Spinal cord (tissue), 10 donors: Measurements from ENCODE around the gene ZMYM2. TPM values are rescaled to one million over a fixed set of nuclear protein-coding genes. Genes with fewer than 3 reads are reported as not detected.
A peak's percentile ranks its signal among the peaks of the same experiment; 100 is the strongest.

Experiments
- DNase-seq, 6 donors: peaks; one replicate each; pipeline versions ENCODE4 v3.0.0 to v3.0.0-alpha.2; 2013 to 2015; ENCODE audit warnings: low spot score in 6 of 6, low read depth in 4 of 6
- H3K27ac ChIP-seq: one replicate; pipeline ENCODE4 v1.5.1; 2013; ENCODE audit warnings: low read depth, low read length, control low read depth
- H3K27me3 ChIP-seq: one replicate; pipeline ENCODE4 v1.6.1; 2013; ENCODE audit warnings: low read length; ENCODE audit not compliant: control insufficient read depth, insufficient read depth
- H3K36me3 ChIP-seq: one replicate; pipeline ENCODE4 v1.6.1; 2013; ENCODE audit warnings: low read length; ENCODE audit not compliant: control insufficient read depth, insufficient read depth
- H3K4me1 ChIP-seq: one replicate; pipeline ENCODE4 v1.6.1; 2013; ENCODE audit warnings: low read length; ENCODE audit not compliant: control insufficient read depth, insufficient read depth
- H3K4me3 ChIP-seq: one replicate; pipeline ENCODE4 v1.5.1; 2013; ENCODE audit warnings: low read depth, low read length, control low read depth
- H3K9me3 ChIP-seq: one replicate; pipeline ENCODE4 v1.6.1; 2013; ENCODE audit warnings: low read length; ENCODE audit not compliant: control insufficient read depth, insufficient read depth
- WGBS: methylation state at CpG from one replicate; pipeline ENCODE4 v1.1.5; 2013; ENCODE audit warnings: missing lambda C conversion rate; ENCODE audit not compliant: insufficient coverage; 5-methylcytosine and 5-hydroxymethylcytosine counted together
- polyA plus RNA-seq, 2 donors: library from polyadenylated mRNA; unstranded; fragments of 120-200 nt; gene quantifications; one replicate each; pipeline ENCODE4 v1.2.1, GENCODE V29; 2013; ENCODE audit not compliant: insufficient read length in 2 of 2
- total RNA-seq, 2 donors: library from RNA; depleted of rRNA in 1 of 2; stranded (reverse); fragments of 120-200 nt in 1 of 2; fragments of >200 nt in 1 of 2; gene quantifications; one replicate each; pipeline versions ENCODE4 v1.2.3 to v1.2.4, GENCODE V29; 2013 to 2014
- donor health status: healthy.

Gene ZMYM2
- total and polyA plus RNA-seq, 4 donors = 76.9 to 148 (median 111) TPM

GRCh38 chr13:20114066-20114610, 155.6 kb downstream of the ZMYM2 start:
- Histone ChIP-seq H3K36me3 (no peaks in the 10 kb centered on the region), H3K4me1 (peaks cover 12% of the 10 kb centered on the region), H3K27ac (no peak overlapping the region), H3K27me3 (no peaks in the 10 kb centered on the region), H3K4me3 (no peak overlapping the region), H3K9me3 (no peaks in the 10 kb centered on the region)
- DNase-seq = no peak
- WGBS = 77% methylated on average over 7 of the region's 10 CpGs

DNA sequence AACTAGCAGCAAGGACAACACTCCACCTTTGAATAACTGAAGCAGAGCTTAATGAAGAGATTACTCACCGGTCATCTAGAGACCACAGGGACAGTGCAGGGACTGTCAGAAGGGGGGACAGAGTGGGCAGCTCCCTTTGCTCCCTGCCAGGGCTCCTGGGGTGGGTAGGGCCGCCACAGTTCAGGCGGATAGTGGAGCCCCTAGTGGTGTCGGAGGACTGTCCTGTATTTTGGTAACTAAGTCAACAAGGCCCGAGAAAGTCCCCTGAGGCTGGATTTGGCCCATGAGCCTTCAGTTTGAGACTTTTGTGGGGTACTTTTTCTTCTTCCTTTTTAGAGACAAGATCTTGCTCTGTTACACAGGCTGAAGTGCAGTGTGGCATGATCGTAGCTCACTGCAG, 157.7 kb downstream of the ZMYM2 start:
- DNase-seq = no peak
- 69% methylated on average over 5 of the region's 6 CpGs for WGBS
- Histone ChIP-seq H3K36me3 (no peaks in the 10 kb centered on the region), H3K27ac (no peak overlapping the region), H3K4me3 (no peak overlapping the region), H3K27me3 (no peaks in the 10 kb centered on the region), H3K4me1 (peaks cover 18% of the 10 kb centered on the region), H3K9me3 (no peaks in the 10 kb centered on the region)

GRCh38 chr13:20118268-20119140, 160.0 kb downstream of the ZMYM2 start:
- Histone ChIP-seq H3K4me1 (peaks cover 18% of the 10 kb centered on the region), H3K9me3 (no peaks in the 10 kb centered on the region), H3K27me3 (no peaks in the 10 kb centered on the region), H3K27ac (peak overlapping the region; percentile 73), H3K4me3 (peak overlapping the region; percentile 60), H3K36me3 (no peaks in the 10 kb centered on the region)
- peak in 4 of 6 donors; percentile 26 to 87 (median 61) for DNase-seq
- under 1% methylated on average over 38 of the region's 55 CpGs for WGBS

GRCh38 chr13:20119960-20120359, 161.4 kb downstream of the ZMYM2 start:
- H3K36me3 ChIP-seq = no peaks in the 10 kb centered on the region
- no peak overlapping the region for H3K4me3 ChIP-seq
- H3K27me3 ChIP-seq = no peaks in the 10 kb centered on the region
- H3K9me3 ChIP-seq = no peaks in the 10 kb centered on the region
- H3K27ac ChIP-seq = no peak overlapping the region
- DNase-seq = no peak
- peaks cover 18% of the 10 kb centered on the region for H3K4me1 ChIP-seq
- 67% methylated on average over 1 of the region's 3 CpGs for WGBS

- H3K36me3 ChIP-seq = no peaks in the 10 kb centered on the region
- H3K4me1 ChIP-seq = peaks cover 18% of the 10 kb centered on the region
- no peaks in the 10 kb centered on the region for H3K9me3 ChIP-seq
- H3K27ac ChIP-seq = no peak overlapping the region
- WGBS = 90% methylated on average over 2 of the region's 7 CpGs
- no peak overlapping the region for H3K4me3 ChIP-seq
- no peaks in the 10 kb centered on the region for H3K27me3 ChIP-seq
- DNase-seq = no peak
These were observed 162.6 kb downstream of the ZMYM2 start for GRCh38 chr13:20121159-20121525.

DNA sequence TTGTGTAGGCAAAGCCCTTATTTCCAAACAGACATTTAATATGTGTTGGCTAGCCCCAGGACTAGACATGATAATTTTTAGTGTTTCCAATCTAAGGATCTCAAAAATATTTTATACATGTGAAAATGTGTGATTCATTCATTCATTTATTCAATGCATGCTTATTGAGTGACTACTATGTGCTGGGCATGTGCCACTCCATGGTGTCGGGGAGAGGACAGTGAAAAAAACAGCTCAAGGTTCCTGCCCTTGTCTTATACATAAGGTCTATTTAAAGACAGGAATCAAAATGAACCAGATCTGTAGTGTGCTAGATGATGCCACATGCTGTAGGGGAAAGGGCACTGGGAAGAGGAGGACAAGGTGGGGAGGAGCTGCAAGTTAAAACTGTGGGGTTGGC, 165.8 kb downstream of the ZMYM2 start:
- Histone ChIP-seq H3K4me1 (peaks cover 21% of the 10 kb centered on the region), H3K9me3 (no peaks in the 10 kb centered on the region), H3K4me3 (no peak overlapping the region), H3K27ac (no peak overlapping the region), H3K36me3 (no peaks in the 10 kb centered on the region), H3K27me3 (peaks cover 14% of the 10 kb centered on the region)
- WGBS = no CpG with 5 or more reads among the region's 1 CpG
- no peak for DNase-seq

GRCh38 chr13:20125129-20125782, 166.7 kb downstream of the ZMYM2 start:
- 88% methylated on average over 1 of the region's 4 CpGs for WGBS
- H3K4me3 ChIP-seq = no peak overlapping the region
- DNase-seq = no peak

GRCh38 chr13:20125783-20126165, 167.2 kb downstream of the ZMYM2 start:
- Histone ChIP-seq H3K4me1 (peaks cover 17% of the 10 kb centered on the region), H3K4me3 (no peak overlapping the region), H3K27me3 (peaks cover 14% of the 10 kb centered on the region), H3K27ac (no peak overlapping the region), H3K9me3 (no peaks in the 10 kb centered on the region), H3K36me3 (no peaks in the 10 kb centered on the region)
- DNase-seq = no peak
- 72% methylated on average over 4 of the region's 4 CpGs for WGBS

More at GRCh38 chr13:20125129-20125782, 166.7 kb downstream of the ZMYM2 start:
- H3K4me1 ChIP-seq = peaks cover 17% of the 10 kb centered on the region
- no peak overlapping the region for H3K27ac ChIP-seq
- H3K36me3 ChIP-seq = no peaks in the 10 kb centered on the region
- peaks cover 14% of the 10 kb centered on the region for H3K27me3 ChIP-seq
- no peaks in the 10 kb centered on the region for H3K9me3 ChIP-seq

- DNase-seq = no peak
- Histone ChIP-seq H3K4me1 (peaks cover 17% of the 10 kb centered on the region), H3K36me3 (no peaks in the 10 kb centered on the region), H3K4me3 (no peak overlapping the region), H3K27ac (no peak overlapping the region), H3K27me3 (peaks cover 16% of the 10 kb centered on the region), H3K9me3 (no peaks in the 10 kb centered on the region)
- 77% methylated on average over 10 of the region's 16 CpGs for WGBS
These were observed 168.2 kb downstream of the ZMYM2 start for GRCh38 chr13:20126541-20127261.
